Stimulated activated CD8-positive, alpha-beta memory T cell treated with anti-CD3 and anti-CD28 coated beads, Interleukin-12 subunit alpha, Interleukin-12 subunit beta, amount 100 ng/mL, for 4 hours (primary cell): ENCODE data around the gene GNAI2.
"Not testable (repeated sequence)": the region's sequence is repeated elsewhere in the genome, so short reads cannot be mapped to it uniquely, and the experiment has no call there.

ENCODE experiments used
- DNase-seq: peaks from one replicate; pipeline ENCODE4 v3.0.0-alpha.2; 2020; ENCODE audit warnings: low read depth

GNAI2 gene

DNA sequence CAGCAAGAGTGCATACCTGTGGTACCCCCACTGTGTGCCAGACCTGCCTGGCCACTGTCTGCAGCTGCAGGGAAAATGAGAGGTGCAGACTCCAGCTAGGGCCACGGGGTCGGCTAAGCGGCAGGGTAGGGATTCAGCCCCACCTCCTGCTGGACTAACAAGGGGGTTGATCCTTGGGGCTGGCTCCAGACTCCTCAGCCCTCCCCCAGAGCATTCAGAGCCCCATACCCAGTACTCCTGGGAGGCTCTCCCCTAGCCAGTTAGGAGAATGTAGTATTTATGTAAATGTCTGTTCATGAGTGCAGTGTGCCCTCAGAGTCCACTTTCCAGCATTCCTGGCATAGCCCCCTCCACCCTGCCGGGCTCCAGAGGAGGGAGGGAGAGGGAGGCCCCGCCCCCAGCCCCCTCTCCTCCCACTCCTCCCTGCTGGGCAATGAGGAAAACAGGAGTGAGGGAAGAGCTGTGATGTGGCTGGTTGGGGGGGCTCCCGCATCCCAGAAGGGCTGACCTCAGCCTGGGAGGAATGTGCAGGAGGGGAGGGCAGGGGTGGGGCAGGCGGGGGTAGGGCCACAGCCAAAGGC lies 28.5 kb downstream of the GNAI2 start:
- no peak for DNase-seq

DNA sequence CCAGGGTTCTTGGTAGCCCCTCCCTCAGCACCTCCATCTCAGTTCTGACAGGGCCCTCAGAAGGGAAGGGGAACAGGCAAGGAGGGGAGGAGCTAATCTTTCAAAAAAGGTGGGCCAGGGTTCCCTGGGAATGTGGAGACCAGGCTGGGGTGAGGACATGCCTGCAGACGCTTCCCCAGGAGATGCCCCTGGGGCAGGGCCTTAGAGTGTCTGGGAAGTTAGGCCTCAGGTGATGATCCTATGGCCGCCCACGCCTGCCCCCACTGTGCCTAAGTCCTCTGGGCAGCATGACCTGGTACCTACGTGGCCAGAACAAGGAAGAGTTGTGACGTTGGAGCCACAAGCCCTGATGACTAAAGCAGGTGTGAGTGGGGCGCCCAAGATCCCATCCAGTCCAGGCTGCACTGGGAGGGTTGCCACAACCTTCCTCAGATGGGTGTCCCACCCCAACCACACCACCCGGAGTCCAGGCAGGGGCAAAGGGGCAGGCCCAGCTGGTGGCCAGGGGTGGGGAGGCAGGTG lies 29.0 kb downstream of the GNAI2 start:
- DNase-seq, result no peak

DNA sequence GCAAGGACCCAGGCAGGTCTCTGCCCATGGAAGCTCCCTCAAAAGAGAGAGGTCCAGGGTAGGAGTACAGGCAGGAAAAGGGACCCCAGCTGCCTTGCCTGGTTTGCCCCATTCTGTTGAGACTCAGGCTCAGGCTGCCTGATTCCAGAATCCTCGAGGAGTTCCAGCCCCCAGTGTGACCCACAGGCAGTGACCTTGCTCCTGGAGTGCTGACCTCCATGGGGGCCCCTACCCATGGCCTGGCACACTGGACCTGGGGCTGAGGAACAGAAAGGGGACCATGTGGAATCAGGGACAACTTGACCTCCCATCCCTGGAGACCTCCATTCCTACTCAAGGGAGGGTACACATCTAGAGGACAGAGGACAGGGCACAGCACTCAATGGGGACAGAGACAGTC lies 29.6 kb downstream of the GNAI2 start:
- DNase-seq, result no peak

DNA sequence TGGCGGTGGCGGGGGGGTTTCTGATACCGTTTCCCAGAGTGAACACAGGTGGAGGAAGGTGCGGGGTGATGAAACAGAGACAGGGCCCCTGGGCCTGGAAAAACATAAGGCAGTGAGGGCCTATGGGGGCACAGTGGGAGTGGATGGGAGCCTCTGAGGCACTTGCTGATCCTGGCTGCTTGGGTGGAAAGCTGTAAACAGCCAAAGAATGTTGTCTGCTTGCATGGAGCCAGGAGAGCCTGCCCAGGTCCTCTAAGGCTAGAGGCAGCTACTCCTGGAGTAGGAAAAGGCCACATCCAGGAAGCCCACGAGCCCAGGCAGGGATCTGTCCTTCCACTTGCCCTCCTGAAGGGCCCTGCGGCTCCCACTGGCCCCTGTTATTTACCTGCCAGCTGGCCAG lies 30.0 kb downstream of the GNAI2 start:
- DNase-seq, result no peak

DNA sequence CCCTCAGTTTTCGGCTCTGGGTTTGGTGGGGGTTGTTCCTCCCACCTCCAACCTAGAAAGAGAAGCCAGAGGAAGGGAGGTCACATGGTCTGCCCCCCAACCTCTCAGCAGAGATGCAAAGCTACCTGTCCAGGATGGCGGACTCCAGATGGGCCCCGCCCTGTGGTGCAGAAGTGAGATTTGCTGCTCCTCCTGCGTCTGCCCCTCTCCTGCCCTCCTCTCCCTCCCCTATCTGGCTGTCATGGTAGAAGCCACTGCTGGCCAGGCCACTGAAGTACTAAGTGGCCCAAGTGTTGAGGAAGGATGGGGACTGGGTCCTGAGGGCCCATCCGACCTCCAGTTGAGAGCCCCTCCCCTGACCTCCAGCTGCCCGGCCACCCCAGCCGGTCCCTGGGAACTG lies 30.8 kb downstream of the GNAI2 start:
- no peak for DNase-seq

DNA sequence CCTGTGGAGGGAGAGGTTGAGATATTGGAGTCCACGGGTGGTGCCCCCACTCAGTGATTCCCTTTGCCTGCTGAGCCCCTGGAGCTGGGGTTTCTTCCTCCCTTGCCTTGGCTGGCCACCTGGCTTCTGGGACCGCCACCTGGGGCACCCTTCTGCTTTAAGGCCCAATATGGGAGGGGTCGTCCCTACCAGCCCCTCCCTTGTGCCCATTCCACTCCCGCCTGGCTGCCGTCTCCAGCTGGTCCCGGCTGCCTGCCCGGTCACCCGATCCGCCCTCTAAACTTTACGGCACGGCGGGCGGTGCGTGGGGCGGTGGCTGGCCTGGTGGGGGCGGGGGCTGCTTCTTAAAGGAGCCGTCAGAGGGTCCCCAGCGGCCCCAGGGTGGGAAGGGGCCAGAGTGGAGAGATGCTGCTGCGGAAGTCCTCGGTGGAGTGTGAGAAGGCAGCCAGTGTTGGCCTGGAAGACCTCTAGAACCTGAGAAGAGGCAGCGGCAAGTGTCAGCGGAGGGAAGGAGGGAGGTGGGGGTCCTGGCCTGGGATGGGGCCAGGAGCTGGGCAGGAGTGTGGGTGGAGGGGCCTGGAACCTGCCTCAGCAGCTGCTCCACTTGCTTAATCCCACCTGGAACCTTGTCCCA lies 31.4 kb downstream of the GNAI2 start:
- no peak for DNase-seq

DNA sequence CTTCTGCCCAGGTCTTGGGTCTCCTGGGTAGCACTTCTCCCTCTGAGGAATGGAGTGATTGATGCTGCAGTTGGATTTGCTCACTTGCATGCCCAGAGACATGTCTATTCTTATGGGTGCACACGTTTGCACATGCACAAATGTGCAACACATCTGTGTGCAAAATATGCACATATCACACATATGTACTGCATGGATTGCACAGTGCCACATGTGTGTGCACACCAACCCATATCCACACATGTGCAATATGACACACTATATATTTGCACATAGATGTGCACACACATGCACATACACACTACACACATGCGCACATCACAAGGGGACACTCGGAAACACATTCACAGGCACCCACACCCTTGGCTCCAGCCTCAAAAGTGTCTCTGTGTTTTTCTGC lies 32.3 kb downstream of the GNAI2 start:
- no peak for DNase-seq

DNA sequence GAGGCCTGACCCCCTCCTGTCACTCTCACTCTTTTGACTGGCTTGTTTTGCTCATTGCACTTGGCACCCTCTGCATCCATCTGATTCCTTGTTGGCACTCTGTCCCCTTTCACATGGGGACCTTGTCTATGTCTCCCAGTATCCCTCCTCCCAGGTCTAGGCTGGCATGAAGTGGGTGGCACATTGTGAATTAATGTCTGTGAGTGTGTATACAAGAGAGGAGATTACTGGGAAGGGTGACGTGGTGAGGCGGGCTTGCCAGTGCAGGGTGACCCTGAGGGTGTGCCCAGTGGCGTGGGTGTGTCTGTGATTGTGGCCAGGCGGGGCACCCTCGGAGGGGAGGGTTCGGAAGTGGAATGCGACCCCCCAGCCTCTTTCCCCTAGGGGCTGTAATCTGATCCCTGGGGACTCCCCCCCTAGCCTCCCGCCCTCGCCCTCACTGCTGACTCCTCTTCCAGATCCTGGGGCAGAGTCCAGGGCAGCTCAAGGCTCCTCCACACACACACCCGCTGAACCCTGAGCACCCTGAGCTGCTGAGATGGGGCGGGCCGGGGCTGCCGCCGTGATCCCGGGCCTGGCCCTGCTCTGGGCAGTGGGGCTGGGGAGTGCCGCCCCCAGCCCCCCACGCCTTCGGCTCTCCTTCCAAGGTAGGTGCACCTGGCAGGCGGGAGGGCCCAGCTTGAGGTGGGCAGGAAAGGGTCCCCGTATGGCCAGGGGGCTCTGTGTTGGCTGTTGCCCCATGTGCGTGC lies 32.9 kb downstream of the GNAI2 start, which contains the start of gene SEMA3B:
SEMA3B (plus strand) TSS at position 445 of the 749 bp plus-strand sequence; CDS start at position 539, 94 bp downstream.
- no peak for DNase-seq

DNA sequence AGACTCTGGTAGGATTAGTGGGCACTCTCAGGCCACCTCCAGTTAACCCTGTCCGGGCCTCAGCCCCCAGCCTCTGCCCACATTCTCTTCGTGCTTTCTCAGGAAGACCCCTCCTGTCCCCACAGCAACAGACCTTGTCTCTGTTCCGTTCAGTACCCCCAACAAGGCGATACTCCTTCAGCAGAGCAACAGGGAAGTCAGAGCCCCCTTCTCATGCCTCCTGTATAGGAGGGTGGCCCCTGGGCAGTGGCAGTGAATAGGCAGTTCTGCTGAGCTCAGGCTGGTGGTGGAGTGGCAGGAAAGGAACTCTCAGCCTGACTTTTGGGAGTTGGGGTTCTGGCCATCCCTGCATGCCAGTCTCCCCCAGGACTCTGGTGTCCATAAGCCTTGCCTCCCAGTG lies 33.5 kb downstream of the GNAI2 start:
- no peak for DNase-seq

DNA sequence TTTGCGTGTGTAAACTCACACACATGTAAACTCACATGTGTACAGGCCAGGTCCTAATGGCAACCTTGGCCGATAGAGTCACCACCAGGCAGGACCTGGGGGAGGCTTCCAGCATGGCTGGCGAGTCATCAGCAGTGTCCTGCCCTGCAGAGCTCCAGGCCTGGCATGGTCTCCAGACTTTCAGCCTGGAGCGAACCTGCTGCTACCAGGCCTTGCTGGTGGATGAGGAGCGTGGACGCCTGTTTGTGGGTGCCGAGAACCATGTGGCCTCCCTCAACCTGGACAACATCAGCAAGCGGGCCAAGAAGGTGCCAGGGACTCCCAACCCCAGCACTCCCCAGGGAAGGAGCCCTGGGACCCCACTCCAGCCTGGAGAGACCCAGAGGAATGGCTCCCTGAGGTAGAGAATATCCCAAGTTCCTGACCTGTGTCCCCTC lies 34.0 kb downstream of the GNAI2 start:
- DNase-seq, result no peak

DNA sequence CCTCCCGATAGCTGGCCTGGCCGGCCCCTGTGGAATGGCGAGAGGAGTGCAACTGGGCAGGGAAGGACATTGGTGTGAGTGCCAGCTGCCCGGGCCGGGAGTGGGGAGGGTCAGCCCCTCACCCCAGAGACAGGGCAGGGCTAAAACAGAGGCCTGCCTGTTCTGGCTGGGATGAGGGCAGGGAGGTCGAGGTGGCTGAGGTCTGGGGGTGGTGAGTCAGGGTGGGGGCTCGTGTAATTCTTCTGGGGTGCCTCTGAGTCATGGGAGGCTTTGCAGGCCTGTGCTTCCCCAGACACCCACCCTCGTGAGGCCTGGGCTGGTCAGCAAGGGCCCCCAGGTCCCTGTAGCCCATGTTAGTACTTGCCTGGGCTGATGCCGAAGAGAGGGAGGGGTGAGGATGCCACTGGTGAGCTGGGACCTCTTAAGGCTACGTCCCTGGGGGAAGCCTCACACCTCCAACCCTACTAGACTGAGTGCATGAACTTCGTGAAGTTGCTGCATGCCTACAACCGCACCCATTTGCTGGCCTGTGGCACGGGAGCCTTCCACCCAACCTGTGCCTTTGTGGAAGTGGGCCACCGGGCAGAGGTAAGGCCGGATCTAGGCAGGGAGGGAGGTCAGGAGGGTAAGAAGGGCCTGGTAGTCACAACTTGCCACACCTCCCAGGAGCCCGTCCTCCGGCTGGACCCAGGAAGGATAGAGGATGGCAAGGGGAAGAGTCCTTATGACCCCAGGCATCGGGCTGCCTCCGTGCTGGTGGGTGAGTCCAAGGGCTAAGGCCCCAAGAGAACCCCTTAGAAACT lies 34.6 kb downstream of the GNAI2 start:
- no peak for DNase-seq

DNA sequence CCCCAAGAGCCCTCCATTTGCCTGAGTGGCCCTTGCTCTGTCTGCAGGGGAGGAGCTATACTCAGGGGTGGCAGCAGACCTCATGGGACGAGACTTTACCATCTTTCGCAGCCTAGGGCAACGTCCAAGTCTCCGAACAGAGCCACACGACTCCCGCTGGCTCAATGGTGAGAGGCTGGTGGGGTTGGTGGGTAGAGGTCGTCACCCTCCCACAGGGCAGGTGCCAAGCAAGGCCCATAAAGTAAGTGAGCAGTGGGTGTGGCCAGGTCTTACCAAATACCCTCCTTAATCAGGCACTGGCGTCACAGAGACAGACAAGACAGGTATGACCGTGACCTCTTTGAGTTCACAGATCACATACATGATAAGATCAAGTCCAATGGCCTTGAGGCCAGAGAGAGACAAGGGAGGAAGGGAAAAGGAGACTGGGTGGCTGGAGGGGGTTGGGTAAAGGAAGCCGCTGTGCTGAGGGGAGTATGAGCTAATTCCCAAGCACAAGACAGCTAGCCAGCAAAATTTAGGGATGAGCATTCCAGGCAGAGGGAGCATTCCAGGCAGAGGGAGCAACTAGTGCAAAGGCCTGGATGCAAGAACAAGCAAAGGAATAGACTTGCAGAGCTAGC lies 35.4 kb downstream of the GNAI2 start:
- DNase-seq, result no peak

DNA sequence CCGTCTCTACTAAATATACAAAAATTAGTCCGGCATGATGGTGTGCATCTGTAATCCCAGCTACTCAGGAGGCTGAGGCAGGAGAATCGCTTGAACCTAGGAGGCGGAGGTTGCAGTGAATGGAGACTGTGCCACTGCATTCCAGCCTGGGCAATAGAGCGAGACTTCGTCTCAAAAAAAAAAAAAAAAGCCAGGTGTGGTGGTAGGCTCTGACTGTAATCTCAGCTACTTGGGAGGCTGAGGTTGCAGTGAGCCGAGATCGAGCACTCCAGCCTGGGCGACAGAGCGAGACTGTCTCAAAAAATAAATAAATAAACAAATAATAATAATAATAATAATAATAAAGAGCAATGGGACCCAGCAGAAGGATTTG lies 36.5 kb downstream of the GNAI2 start:
- DNase-seq, result not testable (repeated sequence)

DNA sequence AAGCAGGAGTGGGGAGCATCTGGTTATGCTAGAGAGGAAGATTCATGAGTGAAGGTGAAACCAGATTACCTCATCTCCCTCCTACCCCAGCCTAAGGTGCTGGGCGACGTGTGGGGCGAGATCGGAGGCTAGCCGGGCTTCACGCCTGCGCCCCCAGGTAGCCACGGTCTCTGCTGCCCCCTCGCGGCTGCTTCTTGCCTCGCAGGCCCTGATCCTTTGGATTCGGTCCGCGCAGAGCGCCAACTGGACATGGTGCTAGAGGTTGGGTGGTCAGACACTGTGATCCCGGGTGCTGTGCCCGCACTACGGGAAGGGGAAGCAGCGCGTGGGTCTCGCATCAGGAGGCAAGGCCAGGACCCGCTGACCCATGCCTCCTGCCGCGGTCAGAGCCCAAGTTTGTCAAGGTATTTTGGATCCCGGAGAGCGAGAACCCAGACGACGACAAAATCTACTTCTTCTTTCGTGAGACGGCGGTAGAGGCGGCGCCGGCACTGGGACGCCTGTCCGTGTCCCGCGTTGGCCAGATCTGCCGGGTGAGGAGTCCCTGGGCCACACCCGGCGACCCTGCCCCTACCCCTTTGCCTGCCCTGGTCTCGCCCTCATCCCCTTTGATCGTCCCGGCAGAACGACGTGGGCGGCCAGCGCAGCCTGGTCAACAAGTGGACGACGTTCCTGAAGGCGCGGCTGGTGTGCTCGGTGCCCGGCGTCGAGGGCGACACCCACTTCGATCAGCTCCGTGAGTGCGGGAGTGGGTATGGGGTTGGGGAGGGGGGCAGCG lies 37.1 kb downstream of the GNAI2 start:
- peak; percentile 72 for DNase-seq

DNA sequence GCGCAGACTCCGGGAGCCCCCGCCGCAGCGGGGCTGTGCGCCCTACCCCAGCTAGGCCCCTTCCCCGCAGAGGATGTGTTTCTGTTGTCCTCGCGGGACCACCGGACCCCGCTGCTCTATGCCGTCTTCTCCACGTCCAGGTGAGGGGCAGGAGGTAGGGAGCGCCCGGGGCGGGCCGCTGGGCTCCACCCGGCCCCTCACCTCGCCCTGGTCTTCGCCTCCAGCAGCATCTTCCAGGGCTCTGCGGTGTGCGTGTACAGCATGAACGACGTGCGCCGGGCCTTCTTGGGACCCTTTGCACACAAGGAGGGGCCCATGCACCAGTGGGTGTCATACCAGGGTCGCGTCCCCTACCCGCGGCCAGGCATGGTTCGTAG lies 37.7 kb downstream of the GNAI2 start:
- DNase-seq, result no peak

DNA sequence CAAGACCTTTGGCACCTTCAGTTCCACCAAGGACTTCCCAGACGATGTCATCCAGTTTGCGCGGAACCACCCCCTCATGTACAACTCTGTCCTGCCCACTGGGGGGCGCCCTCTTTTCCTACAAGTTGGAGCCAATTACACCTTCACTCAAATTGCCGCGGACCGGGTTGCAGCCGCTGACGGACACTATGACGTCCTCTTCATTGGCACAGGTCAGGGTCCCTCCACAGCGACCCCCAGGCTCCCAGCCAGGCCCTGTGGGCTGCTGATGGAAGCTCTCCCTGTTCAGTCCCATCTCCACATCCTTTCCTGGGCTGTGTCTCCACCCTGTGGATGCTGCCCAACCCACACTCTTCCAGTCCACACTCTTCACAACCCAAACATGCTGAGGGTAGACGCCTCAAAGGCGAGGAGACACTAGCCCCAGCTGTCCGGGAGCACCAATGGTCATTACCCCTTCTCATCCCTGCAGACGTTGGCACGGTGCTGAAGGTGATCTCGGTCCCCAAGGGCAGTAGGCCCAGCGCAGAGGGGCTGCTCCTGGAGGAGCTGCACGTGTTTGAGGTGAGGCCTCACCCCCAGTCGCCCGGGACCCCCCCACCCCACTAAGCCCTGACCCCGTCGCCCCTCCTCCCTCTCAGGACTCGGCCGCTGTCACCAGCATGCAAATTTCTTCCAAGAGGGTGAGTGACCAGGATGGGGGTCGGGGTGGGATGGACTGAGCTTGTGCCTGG lies 38.5 kb downstream of the GNAI2 start:
- no peak for DNase-seq

DNA sequence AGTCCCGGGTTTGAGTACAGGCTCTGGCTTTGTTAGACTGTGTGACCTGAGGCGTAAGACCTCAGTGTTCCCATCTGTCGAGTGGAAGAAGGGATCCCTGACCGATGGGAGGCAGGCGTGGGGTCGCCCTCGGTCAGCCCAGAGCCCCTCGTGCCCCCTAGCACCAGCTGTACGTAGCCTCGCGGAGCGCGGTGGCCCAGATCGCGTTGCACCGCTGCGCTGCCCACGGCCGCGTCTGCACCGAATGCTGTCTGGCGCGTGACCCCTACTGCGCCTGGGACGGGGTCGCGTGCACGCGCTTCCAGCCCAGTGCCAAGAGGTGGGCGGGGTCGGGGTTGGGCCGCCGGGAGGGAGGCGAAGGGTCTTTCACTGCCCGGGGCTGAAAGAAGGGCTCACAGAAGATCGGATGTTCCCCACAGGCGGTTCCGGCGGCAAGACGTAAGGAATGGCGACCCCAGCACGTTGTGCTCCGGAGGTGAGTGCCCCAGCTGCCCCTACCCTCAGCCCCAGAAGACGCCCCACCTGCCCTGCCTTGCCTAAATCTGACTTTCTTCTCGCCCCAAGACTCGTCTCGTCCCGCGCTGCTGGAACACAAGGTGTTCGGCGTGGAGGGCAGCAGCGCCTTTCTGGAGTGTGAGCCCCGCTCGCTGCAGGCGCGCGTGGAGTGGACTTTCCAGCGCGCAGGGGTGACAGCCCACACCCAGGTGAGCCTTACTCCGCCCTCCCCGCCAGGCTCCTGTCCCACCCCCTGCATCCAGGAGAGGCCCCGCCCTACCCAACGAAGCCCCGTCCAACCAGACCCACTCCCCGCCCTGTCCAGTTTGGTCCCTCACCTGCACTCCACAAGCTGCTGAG lies 39.4 kb downstream of the GNAI2 start:
- no peak for DNase-seq

DNA sequence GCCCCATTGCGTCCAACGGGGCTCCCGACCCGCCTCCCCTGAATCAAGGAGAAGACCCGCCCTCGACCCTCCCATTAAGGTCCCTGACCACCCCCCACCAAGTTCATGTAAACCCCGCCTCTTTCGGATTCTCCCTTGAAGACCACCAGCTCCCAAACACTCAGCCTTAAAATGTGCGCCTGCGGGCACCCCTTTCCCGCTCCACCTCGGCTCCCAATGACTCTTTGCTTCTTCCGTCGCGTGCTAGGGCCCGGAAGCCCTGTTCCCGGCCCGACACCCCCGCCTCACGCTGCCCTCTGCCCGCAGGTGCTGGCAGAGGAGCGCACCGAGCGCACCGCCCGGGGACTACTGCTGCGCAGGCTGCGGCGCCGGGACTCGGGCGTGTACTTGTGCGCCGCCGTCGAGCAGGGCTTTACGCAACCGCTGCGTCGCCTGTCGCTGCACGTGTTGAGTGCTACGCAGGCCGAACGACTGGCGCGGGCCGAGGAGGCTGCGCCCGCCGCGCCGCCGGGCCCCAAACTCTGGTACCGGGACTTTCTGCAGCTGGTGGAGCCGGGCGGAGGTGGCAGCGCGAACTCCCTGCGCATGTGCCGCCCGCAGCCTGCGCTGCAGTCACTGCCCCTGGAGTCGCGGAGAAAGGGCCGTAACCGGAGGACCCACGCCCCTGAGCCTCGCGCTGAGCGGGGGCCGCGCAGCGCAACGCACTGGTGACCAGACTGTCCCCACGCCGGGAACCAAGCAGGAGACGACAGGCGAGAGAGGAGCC lies 40.2 kb downstream of the GNAI2 start:
- DNase-seq, result no peak

DNA sequence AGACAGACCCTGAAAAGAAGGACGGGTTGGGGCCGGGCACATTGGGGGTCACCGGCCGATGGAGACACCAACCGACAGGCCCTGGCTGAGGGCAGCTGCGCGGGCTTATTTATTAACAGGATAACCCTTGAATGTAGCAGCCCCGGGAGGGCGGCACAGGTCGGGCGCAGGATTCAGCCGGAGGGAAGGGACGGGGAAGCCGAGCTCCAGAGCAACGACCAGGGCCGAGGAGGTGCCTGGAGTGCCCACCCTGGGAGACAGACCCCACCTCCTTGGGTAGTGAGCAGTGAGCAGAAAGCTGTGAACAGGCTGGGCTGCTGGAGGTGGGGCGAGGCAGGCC lies 40.7 kb downstream of the GNAI2 start:
- no peak for DNase-seq
